HCT116 (cell line): ENCODE results near the gene DDO.

Source experiments
- CEBPB ChIP-seq: IDR thresholded peaks from 2 replicates; pipeline ENCODE4 v1.6.1; 2012; ENCODE audit warnings: low read depth
- ELF1 ChIP-seq: IDR thresholded peaks from 2 replicates; pipeline ENCODE4 v1.6.1; 2012; ENCODE audit warnings: low read depth, borderline replicate concordance
- EZH2 ChIP-seq: fragments of 200-600 bp; sonication (generic); IDR thresholded peaks from 2 replicates; pipeline ENCODE4 v1.6.1; 2017; ENCODE audit warnings: antibody characterized with exemption, mixed run types
- POLR2A ChIP-seq: IDR thresholded peaks from 2 replicates; pipeline ENCODE4 v1.7.0; 2011; ENCODE audit warnings: borderline replicate concordance; ENCODE audit not compliant: insufficient read depth, insufficient read length; ENCODE audit errors: extremely low read depth
- POLR2AphosphoS5 ChIP-seq: IDR thresholded peaks from 2 replicates; pipeline ENCODE4 v1.6.1; 2011; ENCODE audit warnings: mild to moderate bottlenecking, low read depth, low read length, moderate library complexity
- TCF7L2 ChIP-seq: IDR thresholded peaks from 2 replicates; pipeline ENCODE4 v1.7.0; 2011; ENCODE audit warnings: borderline replicate concordance, inconsistent platforms; ENCODE audit not compliant: insufficient read depth, insufficient read length; ENCODE audit errors: extremely low read depth
- YY1 ChIP-seq: IDR thresholded peaks from 2 replicates; pipeline ENCODE4 v1.6.1; 2011; ENCODE audit warnings: low read length, low read depth, moderate library complexity, mild to moderate bottlenecking; ENCODE audit not compliant: insufficient replicate concordance; ENCODE audit errors: extremely low read depth
- ZFX ChIP-seq: fragments of 450-650 bp; IDR thresholded peaks from 2 replicates; pipeline ENCODE4 v1.6.1; 2017
- TF ChIP-seq, protein P1 (sequence below), 3 experiments: fragments of 200-600 bp in 1 of 3; sonication (generic) in 1 of 3; IDR thresholded peaks in 2 of 3; conservative IDR thresholded peaks in 1 of 3; 2 replicates each; pipeline ENCODE4 v1.5.1; 2012 to 2017; ENCODE audit warnings: low read depth in 2 of 3, low read length in 2 of 3, antibody characterized with exemption in 1 of 3, borderline replicate concordance in 1 of 3, control low read depth in 1 of 3, mild to moderate bottlenecking in 1 of 3, mixed read lengths in 1 of 3, mixed run types in 1 of 3, moderate library complexity in 1 of 3; ENCODE audit not compliant: insufficient read depth in 1 of 3
- TF ChIP-seq, protein P2 (sequence below): IDR thresholded peaks from 2 replicates; pipeline ENCODE4 v1.6.1; 2012
- TF ChIP-seq, protein P3 (sequence below): IDR thresholded peaks from 2 replicates; pipeline ENCODE4 v1.6.1; 2012; ENCODE audit warnings: low read depth

DNA sequence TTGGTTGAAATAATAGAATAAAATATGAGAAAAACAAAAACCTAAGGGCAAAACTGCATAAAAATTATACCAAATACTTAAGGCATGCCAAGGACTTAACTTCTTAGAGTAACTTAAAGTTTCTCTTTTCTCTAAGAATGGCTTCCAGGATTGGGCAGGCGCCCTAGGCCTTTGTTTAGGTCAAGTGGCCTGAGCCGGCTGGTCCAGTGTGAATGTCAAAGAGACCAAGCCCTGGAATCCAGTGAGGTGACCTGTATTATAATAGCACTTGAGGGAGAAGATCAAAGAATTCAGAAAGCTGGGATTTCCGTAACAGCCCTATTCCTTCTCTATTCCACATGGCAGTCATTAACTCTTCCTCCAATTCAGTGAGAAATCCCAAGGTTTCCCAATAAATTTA lies 63.8 kb downstream of the DDO start:
- TF ChIP-seq, protein P1, sequence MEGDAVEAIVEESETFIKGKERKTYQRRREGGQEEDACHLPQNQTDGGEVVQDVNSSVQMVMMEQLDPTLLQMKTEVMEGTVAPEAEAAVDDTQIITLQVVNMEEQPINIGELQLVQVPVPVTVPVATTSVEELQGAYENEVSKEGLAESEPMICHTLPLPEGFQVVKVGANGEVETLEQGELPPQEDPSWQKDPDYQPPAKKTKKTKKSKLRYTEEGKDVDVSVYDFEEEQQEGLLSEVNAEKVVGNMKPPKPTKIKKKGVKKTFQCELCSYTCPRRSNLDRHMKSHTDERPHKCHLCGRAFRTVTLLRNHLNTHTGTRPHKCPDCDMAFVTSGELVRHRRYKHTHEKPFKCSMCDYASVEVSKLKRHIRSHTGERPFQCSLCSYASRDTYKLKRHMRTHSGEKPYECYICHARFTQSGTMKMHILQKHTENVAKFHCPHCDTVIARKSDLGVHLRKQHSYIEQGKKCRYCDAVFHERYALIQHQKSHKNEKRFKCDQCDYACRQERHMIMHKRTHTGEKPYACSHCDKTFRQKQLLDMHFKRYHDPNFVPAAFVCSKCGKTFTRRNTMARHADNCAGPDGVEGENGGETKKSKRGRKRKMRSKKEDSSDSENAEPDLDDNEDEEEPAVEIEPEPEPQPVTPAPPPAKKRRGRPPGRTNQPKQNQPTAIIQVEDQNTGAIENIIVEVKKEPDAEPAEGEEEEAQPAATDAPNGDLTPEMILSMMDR (IDR thresholded peaks at IDR 0.05 in 2 of 3, conservative IDR thresholded peaks at IDR 0.05 in 1 of 3; ENCODE audit: borderline replicate concordance in 1 of 3, insufficient read depth in 1 of 3, low read depth in 2 of 3, low read length in 2 of 3): no peak
- TF ChIP-seq ZFX: no peak
- TF ChIP-seq YY1: no peak
- no peak for TF ChIP-seq ELF1
- no peak for TF ChIP-seq POLR2AphosphoS5
- no peak for TF ChIP-seq TCF7L2
- TF ChIP-seq, protein P2, sequence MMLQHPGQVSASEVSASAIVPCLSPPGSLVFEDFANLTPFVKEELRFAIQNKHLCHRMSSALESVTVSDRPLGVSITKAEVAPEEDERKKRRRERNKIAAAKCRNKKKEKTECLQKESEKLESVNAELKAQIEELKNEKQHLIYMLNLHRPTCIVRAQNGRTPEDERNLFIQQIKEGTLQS: no peak
- no peak for TF ChIP-seq POLR2A
- TF ChIP-seq EZH2: no peak
- TF ChIP-seq, protein P3, sequence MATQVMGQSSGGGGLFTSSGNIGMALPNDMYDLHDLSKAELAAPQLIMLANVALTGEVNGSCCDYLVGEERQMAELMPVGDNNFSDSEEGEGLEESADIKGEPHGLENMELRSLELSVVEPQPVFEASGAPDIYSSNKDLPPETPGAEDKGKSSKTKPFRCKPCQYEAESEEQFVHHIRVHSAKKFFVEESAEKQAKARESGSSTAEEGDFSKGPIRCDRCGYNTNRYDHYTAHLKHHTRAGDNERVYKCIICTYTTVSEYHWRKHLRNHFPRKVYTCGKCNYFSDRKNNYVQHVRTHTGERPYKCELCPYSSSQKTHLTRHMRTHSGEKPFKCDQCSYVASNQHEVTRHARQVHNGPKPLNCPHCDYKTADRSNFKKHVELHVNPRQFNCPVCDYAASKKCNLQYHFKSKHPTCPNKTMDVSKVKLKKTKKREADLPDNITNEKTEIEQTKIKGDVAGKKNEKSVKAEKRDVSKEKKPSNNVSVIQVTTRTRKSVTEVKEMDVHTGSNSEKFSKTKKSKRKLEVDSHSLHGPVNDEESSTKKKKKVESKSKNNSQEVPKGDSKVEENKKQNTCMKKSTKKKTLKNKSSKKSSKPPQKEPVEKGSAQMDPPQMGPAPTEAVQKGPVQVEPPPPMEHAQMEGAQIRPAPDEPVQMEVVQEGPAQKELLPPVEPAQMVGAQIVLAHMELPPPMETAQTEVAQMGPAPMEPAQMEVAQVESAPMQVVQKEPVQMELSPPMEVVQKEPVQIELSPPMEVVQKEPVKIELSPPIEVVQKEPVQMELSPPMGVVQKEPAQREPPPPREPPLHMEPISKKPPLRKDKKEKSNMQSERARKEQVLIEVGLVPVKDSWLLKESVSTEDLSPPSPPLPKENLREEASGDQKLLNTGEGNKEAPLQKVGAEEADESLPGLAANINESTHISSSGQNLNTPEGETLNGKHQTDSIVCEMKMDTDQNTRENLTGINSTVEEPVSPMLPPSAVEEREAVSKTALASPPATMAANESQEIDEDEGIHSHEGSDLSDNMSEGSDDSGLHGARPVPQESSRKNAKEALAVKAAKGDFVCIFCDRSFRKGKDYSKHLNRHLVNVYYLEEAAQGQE: no peak
- no peak for TF ChIP-seq CEBPB
